Measurements from ENCODE around the gene CCT8.

DNA sequence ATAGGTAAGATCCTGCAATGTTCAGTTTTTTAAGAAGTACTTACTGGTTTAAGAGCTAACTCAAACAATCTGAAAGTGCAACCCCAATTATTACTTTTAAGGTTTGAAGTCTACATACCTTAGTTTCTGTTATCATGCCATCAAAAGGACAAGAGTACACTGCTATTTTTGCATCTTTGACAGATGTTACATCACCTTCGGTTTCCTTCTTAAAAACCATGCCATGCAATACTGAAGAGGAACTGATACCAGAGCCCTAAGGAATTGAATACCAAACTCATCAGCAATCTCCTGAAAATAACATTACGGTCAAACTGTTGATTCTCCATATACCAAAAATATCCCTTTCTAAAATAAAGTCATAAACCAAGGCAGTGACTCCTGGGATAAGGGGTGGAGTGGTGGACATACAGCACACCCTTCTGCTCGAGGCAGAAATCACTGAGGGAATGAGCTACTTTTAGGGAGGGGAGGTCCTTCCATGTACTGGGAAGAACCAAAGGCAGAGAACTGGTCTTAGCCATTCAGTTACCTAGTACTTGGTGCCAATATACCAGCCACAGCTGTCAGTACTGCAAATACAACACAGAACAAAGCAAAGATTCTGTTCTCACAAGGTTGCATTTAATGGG, 8.5 kb downstream of the CCT8 start:
- TF ChIP-seq, protein P1, sequence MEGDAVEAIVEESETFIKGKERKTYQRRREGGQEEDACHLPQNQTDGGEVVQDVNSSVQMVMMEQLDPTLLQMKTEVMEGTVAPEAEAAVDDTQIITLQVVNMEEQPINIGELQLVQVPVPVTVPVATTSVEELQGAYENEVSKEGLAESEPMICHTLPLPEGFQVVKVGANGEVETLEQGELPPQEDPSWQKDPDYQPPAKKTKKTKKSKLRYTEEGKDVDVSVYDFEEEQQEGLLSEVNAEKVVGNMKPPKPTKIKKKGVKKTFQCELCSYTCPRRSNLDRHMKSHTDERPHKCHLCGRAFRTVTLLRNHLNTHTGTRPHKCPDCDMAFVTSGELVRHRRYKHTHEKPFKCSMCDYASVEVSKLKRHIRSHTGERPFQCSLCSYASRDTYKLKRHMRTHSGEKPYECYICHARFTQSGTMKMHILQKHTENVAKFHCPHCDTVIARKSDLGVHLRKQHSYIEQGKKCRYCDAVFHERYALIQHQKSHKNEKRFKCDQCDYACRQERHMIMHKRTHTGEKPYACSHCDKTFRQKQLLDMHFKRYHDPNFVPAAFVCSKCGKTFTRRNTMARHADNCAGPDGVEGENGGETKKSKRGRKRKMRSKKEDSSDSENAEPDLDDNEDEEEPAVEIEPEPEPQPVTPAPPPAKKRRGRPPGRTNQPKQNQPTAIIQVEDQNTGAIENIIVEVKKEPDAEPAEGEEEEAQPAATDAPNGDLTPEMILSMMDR (conservative IDR thresholded peaks at IDR 0.05; ENCODE audit: low read depth in 2 of 2): no peak
- no peak for TF ChIP-seq POLR2AphosphoS5 (IDR thresholded peaks at IDR 0.05; ENCODE audit: low read depth)
- TF ChIP-seq, protein P2, sequence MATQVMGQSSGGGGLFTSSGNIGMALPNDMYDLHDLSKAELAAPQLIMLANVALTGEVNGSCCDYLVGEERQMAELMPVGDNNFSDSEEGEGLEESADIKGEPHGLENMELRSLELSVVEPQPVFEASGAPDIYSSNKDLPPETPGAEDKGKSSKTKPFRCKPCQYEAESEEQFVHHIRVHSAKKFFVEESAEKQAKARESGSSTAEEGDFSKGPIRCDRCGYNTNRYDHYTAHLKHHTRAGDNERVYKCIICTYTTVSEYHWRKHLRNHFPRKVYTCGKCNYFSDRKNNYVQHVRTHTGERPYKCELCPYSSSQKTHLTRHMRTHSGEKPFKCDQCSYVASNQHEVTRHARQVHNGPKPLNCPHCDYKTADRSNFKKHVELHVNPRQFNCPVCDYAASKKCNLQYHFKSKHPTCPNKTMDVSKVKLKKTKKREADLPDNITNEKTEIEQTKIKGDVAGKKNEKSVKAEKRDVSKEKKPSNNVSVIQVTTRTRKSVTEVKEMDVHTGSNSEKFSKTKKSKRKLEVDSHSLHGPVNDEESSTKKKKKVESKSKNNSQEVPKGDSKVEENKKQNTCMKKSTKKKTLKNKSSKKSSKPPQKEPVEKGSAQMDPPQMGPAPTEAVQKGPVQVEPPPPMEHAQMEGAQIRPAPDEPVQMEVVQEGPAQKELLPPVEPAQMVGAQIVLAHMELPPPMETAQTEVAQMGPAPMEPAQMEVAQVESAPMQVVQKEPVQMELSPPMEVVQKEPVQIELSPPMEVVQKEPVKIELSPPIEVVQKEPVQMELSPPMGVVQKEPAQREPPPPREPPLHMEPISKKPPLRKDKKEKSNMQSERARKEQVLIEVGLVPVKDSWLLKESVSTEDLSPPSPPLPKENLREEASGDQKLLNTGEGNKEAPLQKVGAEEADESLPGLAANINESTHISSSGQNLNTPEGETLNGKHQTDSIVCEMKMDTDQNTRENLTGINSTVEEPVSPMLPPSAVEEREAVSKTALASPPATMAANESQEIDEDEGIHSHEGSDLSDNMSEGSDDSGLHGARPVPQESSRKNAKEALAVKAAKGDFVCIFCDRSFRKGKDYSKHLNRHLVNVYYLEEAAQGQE (IDR thresholded peaks at IDR 0.05; ENCODE audit: unreplicated experiment): no peak
